ENCODE data around the gene ARL14. TPM values are rescaled to one million over a fixed set of nuclear protein-coding genes. Genes with fewer than 3 reads are reported as not detected.

Gene ARL14
- total RNA-seq, 1 donor = not detected

DNA sequence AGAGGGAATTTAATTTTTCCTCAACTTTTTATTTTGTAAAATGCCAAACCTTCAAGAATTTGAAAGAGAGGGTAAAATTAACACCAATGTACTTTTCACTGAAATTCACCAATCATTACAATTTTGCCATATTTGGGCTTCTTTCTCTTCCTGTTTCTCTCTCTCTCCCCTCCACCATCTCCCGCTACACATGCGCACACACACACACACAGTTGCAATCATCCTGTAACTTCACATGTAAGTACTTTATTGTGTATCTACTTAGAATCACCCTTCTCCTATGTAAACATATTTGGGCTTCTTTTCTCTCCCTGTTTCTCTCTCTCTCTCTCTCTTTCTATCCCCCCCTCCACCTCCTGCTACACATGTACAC is 7.4 kb downstream of the ARL14 start:
- no peaks in the 10 kb centered on the region for H3K36me3 ChIP-seq (ENCODE audit: insufficient read depth, low read length)
- no peak overlapping the region for H3K4me2 ChIP-seq (ENCODE audit: insufficient read depth, low read length)
- TF ChIP-seq, protein P1, sequence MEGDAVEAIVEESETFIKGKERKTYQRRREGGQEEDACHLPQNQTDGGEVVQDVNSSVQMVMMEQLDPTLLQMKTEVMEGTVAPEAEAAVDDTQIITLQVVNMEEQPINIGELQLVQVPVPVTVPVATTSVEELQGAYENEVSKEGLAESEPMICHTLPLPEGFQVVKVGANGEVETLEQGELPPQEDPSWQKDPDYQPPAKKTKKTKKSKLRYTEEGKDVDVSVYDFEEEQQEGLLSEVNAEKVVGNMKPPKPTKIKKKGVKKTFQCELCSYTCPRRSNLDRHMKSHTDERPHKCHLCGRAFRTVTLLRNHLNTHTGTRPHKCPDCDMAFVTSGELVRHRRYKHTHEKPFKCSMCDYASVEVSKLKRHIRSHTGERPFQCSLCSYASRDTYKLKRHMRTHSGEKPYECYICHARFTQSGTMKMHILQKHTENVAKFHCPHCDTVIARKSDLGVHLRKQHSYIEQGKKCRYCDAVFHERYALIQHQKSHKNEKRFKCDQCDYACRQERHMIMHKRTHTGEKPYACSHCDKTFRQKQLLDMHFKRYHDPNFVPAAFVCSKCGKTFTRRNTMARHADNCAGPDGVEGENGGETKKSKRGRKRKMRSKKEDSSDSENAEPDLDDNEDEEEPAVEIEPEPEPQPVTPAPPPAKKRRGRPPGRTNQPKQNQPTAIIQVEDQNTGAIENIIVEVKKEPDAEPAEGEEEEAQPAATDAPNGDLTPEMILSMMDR (IDR thresholded peaks at IDR 0.05; ENCODE audit: extremely low read depth, low read depth, low read length) = no peak
- no peak overlapping the region for H3K4me3 ChIP-seq (ENCODE audit: insufficient read depth, low read length)
- no peaks in the 10 kb centered on the region for H3K4me1 ChIP-seq (ENCODE audit: insufficient read depth, low read length)
- H4K20me1 ChIP-seq (ENCODE audit: insufficient read depth, low read length) = no peaks in the 10 kb centered on the region
- no peaks in the 10 kb centered on the region for H3K9me3 ChIP-seq (ENCODE audit: low read depth, low read length)
- no peak overlapping the region for H2AFZ ChIP-seq (ENCODE audit: low read length)
- no peaks in the 10 kb centered on the region for H3K27me3 ChIP-seq (ENCODE audit: insufficient read depth, low read length)
- DNase-seq (ENCODE audit: insufficient read length, low spot score, missing footprints) = no peak
- H3K27ac ChIP-seq (ENCODE audit: low read depth, low read length) = no peak overlapping the region
- no peaks in the 10 kb centered on the region for H3K79me2 ChIP-seq (ENCODE audit: insufficient read depth, low read length)

DNA sequence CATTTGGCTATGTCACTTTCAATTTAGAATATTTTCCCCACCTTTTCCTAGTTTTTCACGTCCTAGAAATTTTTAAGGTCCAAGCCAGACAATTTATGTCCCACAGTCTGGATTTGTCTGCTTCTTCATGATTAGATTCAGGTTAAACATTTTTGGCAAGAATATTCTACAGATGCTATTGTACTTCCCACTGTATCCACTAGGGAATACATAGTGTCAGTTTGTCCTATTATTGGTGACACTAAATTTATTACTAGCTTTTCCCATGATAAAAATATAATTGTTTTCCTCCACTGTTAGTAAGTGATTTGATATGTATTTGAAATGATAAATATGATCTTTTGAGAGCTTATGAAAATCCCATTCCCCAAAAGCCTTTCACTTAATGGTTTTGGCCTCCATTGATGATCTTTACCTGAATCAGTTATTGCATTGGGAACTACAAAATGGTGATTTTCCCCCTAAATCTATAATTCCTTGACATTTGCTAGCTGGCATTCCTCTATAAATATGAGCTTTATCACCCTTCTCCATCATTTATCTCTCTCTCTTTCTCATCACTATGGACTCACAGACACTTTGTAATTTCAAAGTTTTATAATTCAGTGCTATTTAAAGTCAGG is 8.3 kb downstream of the ARL14 start:
- H3K27ac ChIP-seq (ENCODE audit: low read depth, low read length) = no peak overlapping the region
- no peaks in the 10 kb centered on the region for H3K9me3 ChIP-seq (ENCODE audit: low read depth, low read length)
- H3K36me3 ChIP-seq (ENCODE audit: insufficient read depth, low read length) = no peaks in the 10 kb centered on the region
- no peaks in the 10 kb centered on the region for H3K27me3 ChIP-seq (ENCODE audit: insufficient read depth, low read length)
- no peak overlapping the region for H2AFZ ChIP-seq (ENCODE audit: low read length)
- no peaks in the 10 kb centered on the region for H3K79me2 ChIP-seq (ENCODE audit: insufficient read depth, low read length)
- H3K4me1 ChIP-seq (ENCODE audit: insufficient read depth, low read length) = no peaks in the 10 kb centered on the region
- H3K4me2 ChIP-seq (ENCODE audit: insufficient read depth, low read length) = no peak overlapping the region
- H3K4me3 ChIP-seq (ENCODE audit: insufficient read depth, low read length) = no peak overlapping the region
- DNase-seq (ENCODE audit: insufficient read length, low spot score, missing footprints) = no peak
- no peaks in the 10 kb centered on the region for H4K20me1 ChIP-seq (ENCODE audit: insufficient read depth, low read length)
- TF ChIP-seq, protein P1 (IDR thresholded peaks at IDR 0.05; ENCODE audit: extremely low read depth, low read depth, low read length) = peak; percentile 31

GRCh38 chr3:160686955-160687535 is 10.1 kb downstream of the ARL14 start:
- Histone ChIP-seq H3K79me2 (ENCODE audit: insufficient read depth, low read length) (no peaks in the 10 kb centered on the region), H3K4me2 (ENCODE audit: insufficient read depth, low read length) (no peak overlapping the region), H3K4me1 (ENCODE audit: insufficient read depth, low read length) (no peaks in the 10 kb centered on the region), H2AFZ (ENCODE audit: low read length) (no peak overlapping the region), H3K27me3 (ENCODE audit: insufficient read depth, low read length) (no peaks in the 10 kb centered on the region), H3K4me3 (ENCODE audit: insufficient read depth, low read length) (no peak overlapping the region), H4K20me1 (ENCODE audit: insufficient read depth, low read length) (no peaks in the 10 kb centered on the region), H3K9me3 (ENCODE audit: low read depth, low read length) (no peaks in the 10 kb centered on the region), H3K36me3 (ENCODE audit: insufficient read depth, low read length) (no peaks in the 10 kb centered on the region), H3K27ac (ENCODE audit: low read depth, low read length) (no peak overlapping the region)
- DNase-seq (ENCODE audit: insufficient read length, low spot score, missing footprints) = peak; percentile 64
- TF ChIP-seq, protein P1 (IDR thresholded peaks at IDR 0.05; ENCODE audit: extremely low read depth, low read depth, low read length) = peak; percentile 46

- DNase-seq (ENCODE audit: insufficient read length, low spot score, missing footprints) = no peak
- Histone ChIP-seq H3K36me3 (ENCODE audit: insufficient read depth, low read length) (no peaks in the 10 kb centered on the region), H3K9me3 (ENCODE audit: low read depth, low read length) (no peaks in the 10 kb centered on the region), H3K4me3 (ENCODE audit: insufficient read depth, low read length) (no peak overlapping the region), H3K27ac (ENCODE audit: low read depth, low read length) (no peak overlapping the region), H3K4me1 (ENCODE audit: insufficient read depth, low read length) (no peaks in the 10 kb centered on the region), H4K20me1 (ENCODE audit: insufficient read depth, low read length) (no peaks in the 10 kb centered on the region), H2AFZ (ENCODE audit: low read length) (no peak overlapping the region), H3K79me2 (ENCODE audit: insufficient read depth, low read length) (no peaks in the 10 kb centered on the region), H3K4me2 (ENCODE audit: insufficient read depth, low read length) (no peak overlapping the region), H3K27me3 (ENCODE audit: insufficient read depth, low read length) (no peaks in the 10 kb centered on the region)
- TF ChIP-seq, protein P1 (IDR thresholded peaks at IDR 0.05; ENCODE audit: extremely low read depth, low read depth, low read length) = no peak
Measured at GRCh38 chr3:160691151-160691550, 14.2 kb downstream of the ARL14 start.

Data from osteoblast (primary cell).